ENCODE measurements around the gene VTI1A.

- TF ChIP-seq CTCF (conservative IDR thresholded peaks at IDR 0.05; ENCODE audit: low read depth, low read length) = no peak
- TF ChIP-seq MAFK (IDR thresholded peaks at IDR 0.05; ENCODE audit: low read depth, low read length) = no peak
Measured at GRCh38 chr10:112831859-112832258, 384.8 kb downstream of the VTI1A start.

Measured in IMR-90 (cell line).